Renal cortical epithelial cell (primary cell): Measurements from ENCODE around the gene SBK2. TPM values are rescaled to one million over a fixed set of nuclear protein-coding genes. Genes with fewer than 3 reads are reported as not detected.
"Not testable (repeated sequence)": the region's sequence is repeated elsewhere in the genome, so short reads cannot be mapped to it uniquely, and the experiment has no call there.

Experiments
- DNase-seq: peaks from one replicate; pipeline ENCODE4 v3.0.0-alpha.2; 2011; ENCODE audit warnings: low read depth
- total RNA-seq: library from RNA; depleted of rRNA; stranded (reverse); fragments of >200 nt; gene quantifications from 2 replicates; pipeline ENCODE4 v1.2.3, GENCODE V29; 2014

SBK2 gene
- total RNA-seq, 1 donor from 2014 or later, result not detected

DNA sequence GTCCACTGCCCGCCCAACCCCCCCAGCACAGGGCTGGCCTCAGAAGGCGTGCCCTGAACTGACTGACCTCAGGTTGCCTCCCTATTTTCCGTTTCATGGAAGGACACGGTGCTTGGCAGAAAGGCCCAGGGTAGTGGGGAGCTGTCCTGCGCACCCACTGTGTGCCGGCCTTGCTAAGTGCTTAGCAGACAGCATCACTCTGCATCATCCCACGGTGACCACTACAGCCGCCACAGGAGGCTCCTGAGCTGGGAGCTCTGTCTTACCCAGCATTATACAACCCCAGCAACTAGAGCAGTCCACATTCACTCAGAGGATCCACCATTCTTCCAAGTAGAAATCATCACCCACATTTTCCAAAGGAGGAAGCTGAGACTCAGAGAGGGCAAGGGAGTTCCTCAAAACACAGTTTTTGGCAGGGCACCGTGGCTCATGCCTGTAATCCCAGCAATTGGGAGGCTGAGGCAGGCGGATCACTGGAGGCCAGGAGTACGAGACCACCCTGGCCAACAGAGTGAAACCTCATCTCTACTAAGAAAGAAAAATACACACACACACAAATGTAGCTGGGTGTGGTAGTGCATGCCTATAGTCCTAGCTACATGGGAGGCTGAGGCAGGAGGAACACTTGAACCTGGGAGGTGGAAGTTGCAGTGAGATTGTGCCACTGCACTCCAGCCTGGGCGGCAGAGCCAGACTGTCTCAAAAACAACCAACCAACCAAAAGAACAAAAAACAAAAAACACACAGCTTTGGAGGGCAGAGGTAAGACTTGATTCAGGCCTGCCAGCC is 1.6 kb downstream of the SBK2 start:
- no peak for DNase-seq

GRCh38 chr19:55534280-55534679 is 2.7 kb downstream of the SBK2 start:
- not testable (repeated sequence) for DNase-seq

DNA sequence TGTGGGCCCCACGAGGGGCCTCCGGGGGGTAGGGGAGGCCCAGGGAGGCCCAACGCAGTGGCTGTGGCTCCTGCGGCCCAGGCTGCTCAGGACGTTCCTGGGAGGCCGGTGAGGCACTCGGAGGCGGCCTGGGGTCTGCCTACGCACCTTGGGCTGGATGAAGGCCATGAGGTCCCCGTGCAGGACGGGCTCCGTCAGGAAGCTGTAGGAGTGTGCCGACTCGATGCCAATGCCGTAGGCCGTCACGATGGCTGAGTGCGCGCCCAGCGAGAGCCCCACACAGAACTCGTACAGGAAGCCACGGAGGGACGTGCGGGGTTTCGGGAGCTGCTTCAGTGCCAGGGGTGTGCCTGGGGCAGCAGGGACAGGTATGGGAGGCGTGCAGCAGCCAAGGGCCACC is 5.9 kb downstream of the SBK2 start:
- no peak for DNase-seq

DNA sequence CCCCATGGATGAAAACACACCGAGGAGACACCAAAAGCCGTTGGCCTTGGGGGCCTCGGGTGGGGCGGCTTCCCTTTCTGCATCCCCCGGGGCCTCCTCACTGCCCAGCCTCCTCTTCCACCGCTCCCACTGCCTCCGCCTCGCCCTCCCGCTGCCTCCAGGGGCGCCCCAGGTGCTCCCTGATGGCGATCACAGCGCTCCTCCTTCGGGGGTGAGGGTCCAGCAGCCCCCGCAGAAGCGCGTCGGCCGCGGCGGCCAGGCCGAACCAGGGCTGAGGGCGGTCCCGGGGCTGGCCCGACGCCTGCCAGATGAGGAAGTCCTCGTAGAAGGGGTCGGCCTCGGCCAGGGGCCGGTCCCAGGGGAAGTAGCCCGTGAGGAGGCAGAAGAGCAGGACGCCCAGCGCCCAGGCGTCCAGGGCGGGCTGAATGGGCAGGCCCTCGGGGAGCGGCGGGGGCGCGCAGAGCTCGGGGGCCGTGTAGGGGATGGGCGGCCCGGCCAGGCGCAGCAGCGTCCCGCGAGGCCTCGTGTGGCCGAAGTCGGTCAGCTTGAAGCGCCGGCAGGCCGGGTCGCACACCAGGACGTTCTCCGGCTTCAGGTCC is 7.2 kb downstream of the SBK2 start:
- DNase-seq, result no peak

DNA sequence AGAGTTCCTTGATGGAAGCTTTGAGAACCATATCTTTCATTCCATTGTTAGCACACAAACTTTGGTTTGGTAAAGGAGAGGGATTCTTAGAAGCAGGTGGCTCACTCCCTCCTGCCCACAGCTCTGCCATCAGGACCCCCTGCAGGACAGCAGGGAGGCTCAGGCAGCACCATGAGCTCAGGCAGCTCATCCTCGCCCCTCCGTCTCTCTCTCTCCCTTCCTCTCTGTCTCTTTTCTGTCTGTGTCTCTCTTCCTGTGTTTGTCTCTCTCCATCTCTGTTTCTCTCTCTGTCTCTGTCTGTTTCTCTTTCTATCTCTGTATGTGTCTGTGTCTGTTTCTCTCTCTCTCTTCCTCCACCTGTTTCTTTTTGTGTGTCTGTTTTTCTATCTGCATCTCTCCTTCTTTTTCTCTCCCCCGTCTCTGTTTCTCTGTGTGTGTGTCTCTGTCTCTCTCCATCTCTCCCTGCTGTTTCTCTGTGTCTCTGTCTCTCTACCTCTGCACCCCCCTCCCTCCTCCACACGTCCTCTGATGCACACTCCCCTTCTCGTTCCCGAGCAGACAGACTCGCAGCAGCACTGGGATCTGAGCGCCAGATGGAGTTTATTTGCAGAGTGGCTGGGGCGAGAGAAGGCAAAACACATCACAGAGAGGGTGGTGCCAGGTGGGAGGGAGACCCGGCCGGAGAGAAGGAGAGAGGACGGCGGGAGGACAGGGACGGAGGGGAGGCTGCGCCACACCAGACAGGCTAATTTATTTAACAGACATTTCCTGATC is 8.7 kb downstream of the SBK2 start:
- no peak for DNase-seq

- no peak for DNase-seq
Measured at GRCh38 chr19:55527197-55528029, 9.5 kb downstream of the SBK2 start.

- DNase-seq, result peak; percentile 55
Measured at GRCh38 chr19:55526216-55527196, 10.4 kb downstream of the SBK2 start.

DNA sequence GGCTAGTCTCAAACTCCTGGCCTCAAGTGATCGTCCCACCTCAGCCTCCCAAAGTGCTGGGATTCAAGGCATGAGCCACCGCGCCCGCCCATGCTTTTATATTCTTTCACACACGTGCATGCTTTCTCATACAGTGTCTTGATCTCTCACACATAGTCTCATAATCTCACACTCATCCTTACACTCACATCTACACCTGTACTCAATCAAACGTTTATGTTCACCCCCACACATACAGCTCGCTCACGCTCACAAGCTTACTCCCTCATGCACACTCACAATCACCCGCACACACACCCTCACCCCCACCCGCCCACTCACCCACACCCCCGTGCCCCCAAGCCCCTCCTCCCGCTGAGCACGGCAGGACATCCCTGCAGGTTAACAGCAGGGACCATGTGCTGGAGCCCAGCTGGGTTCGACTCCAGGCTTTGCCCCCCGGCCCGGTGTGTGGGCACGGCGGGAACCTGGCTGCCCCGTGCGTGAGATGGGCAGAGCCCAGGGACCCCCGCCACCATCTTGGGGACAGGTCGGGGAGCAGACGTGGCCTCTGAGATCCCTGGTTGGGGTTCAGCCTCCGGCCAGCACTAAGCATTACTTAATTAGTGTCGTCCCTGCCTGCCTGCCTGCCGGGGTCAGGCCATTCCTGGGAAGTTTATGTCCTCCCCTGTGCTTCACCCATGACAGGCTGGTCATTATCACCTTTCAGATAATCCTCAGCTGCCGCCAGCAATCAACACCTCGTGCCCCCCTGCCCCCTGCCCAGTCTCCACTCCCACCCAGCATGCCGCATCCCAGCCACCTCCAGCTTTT is 11.4 kb downstream of the SBK2 start:
- no peak for DNase-seq

DNA sequence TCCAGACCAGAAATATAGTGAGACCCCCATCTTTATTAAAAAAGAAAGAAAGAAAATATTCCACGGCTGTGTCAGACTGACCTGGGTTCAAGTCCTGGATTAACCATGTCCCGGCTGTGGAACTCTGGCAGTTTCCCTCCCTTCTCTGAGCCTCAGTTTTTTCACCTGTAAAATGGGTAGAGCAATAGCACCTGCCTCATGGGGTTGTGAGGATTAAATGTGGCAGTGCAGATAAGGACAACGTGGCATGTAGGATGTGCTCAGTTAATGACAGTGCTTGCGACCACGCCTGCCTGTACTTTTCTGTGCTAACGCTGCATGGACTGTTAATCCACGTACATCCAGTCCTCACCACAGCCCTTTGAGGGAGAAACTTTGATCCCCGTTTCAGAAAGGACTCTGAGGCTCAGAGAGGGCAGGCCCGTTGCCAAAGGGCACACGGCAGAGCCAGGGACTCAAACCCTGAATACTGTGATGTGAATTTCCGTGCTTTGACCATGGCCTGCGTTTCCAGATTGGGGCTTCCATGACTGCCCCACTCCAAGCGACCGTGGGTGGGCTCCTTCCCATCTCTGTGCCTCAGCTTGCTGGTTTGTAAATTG is 16.1 kb downstream of the SBK2 start:
- no peak for DNase-seq

DNA sequence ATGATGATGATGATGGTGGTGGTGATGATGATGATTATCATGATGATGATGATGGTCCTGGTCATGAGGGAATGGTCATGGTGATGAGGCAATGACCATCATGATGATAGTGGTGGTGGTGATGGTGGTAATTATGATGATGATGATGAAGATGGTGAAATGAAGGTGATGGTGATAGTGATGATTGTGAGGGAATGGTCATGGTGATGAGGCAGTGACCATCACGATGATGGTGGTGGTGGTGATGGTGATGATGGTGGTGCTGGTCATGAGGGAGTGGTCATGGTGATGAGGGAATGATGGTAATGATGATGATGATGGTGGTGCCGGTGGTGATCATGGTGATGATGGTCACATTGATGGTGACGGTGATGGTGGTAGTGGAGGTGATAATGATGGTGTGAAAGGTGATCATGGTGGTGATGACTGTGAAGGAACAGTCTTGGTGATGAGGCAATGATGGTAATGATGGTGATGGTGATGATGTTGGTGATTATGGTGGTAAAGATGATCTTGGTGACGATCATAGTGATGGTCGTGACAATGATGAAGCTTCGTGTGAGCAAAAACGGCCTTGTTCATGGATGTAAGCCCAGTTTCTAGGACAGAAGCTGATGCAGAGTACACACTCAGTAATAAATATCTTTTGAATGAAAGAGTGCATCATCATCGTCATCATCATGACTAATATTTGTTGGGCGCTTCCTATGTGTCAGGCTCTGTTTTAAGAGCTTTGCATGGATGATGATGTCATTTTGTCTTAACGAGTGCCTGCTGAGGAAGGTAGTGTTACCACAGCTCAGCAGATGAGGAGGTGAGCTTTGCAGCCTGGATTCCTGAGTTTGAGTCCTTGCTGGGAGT is 17.3 kb downstream of the SBK2 start:
- DNase-seq, result peak; percentile 28

GRCh38 chr19:55516878-55517620 is 19.9 kb downstream of the SBK2 start:
- peak; percentile 68 for DNase-seq

GRCh38 chr19:55508120-55508519 is 28.8 kb downstream of the SBK2 start:
- no peak for DNase-seq

GRCh38 chr19:55504981-55505380 is 32.0 kb downstream of the SBK2 start:
- DNase-seq, result no peak

DNA sequence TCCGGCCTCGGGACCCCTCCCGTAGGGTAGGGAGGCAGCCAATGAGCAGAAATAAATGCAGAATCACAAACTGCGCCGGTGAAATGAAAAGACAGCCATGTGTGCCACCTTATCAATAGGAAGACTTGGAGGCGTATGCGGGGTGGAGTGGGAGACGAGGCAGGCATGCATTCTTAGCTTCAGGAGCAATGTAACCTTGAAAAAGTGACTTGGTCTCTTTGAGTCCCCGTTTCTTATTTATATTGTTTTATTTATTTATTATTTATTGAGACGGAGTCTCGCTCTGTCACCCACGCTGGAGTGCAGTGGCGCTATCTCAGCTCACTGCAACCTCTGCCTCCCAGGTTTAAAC is 32.7 kb downstream of the SBK2 start:
- DNase-seq, result no peak

DNA sequence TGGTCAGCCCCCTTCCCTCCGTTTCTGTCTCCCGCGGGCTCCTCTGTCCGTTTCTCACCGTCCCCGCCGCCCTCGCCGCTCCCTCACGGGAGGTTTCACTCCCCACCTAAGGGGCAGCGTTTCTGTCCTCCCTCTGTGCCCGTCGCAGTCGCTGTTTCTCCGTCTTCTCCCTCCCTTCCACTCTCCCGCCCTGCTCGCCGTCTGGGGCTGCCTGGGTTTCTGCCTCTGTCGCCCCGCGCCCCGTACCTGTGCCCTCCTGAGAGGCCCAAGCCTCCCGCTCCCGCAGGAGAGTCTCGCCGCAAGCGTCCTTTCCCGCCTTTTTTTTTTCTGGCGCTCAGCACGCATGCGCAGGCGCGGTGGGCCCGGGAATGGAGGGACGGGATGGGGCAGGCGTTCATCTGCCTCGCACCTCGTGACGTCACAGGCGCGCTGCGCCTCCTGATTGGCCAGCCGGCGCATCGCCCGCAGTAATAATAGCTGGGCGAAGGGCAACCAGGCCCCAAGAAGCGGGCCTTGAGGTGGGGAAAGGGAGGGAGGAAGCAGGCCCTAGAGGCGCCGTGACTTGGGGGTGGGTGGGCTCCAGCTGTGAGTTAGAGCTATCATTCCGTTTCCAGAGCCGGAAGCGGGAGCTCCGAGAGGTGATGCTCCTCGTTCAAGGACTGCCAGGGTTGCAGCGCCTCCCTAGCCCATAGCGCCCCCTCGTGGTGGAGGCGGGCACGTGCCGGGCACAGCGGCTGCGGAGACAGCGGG is 33.3 kb downstream of the SBK2 start:
- DNase-seq, result peak; percentile 71

GRCh38 chr19:55503157-55503501 is 33.8 kb downstream of the SBK2 start:
- no peak for DNase-seq
